Panc1 (cell line): Measurements from ENCODE around the gene ALOX15B.

Source experiments
- SIN3A ChIP-seq: IDR thresholded peaks from 2 replicates; pipeline ENCODE4 v1.6.1; 2012; ENCODE audit warnings: low read depth, mild to moderate bottlenecking, low read length, moderate library complexity, borderline replicate concordance; ENCODE audit not compliant: insufficient read depth
- TF ChIP-seq, protein P1 (sequence below): fragments of 450-650 bp; IDR thresholded peaks from 2 replicates; pipeline ENCODE4 v1.5.1; 2017; ENCODE audit warnings: mild to moderate bottlenecking

DNA sequence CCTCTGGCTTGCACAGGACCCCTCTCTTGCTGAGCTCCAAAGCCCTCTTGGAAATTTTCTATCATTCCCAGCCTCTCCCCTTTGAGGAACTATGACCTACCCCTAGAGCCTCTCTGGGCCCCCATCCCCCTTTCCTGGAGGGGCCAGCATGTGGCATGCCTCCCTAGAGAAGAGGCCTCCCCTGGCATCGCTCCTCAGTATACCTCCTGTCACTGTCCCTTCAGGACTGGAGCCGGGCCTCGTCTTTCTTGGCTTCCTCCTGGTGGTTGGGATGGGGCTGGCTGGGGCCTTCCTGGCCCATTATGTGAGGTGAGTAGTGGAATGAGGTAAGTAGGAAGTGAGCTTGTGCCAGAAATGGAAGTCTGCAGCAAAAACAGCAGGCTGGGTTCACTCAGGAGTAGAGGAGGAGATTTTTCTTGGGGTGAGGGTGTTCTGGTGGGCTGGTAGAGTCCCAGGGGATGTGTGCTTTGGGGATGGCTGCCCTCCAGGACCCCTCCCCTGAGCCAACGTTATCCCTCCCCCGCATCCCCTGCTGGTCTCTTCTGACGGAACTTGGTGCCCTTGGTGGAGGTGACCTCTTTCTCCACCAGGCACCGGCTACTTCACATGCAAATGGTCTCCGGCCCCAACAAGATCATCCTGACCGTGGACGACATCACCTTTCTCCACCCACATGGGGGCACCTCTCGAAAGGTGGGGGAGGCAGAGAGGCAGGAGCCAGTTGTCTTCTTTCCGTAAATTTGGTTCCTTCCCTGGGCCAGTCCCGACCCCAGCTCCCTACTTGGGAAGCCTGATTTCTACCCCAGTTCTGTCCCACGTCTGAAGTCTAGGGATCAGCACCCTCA lies 31.8 kb upstream of the ALOX15B start:
- TF ChIP-seq, protein P1, sequence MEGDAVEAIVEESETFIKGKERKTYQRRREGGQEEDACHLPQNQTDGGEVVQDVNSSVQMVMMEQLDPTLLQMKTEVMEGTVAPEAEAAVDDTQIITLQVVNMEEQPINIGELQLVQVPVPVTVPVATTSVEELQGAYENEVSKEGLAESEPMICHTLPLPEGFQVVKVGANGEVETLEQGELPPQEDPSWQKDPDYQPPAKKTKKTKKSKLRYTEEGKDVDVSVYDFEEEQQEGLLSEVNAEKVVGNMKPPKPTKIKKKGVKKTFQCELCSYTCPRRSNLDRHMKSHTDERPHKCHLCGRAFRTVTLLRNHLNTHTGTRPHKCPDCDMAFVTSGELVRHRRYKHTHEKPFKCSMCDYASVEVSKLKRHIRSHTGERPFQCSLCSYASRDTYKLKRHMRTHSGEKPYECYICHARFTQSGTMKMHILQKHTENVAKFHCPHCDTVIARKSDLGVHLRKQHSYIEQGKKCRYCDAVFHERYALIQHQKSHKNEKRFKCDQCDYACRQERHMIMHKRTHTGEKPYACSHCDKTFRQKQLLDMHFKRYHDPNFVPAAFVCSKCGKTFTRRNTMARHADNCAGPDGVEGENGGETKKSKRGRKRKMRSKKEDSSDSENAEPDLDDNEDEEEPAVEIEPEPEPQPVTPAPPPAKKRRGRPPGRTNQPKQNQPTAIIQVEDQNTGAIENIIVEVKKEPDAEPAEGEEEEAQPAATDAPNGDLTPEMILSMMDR: no peak
- no peak for TF ChIP-seq SIN3A
